H9 (cell line): ENCODE results near the gene C2CD4A. TPM values are rescaled to one million over a fixed set of nuclear protein-coding genes. Genes with fewer than 3 reads are reported as not detected.

Experiments used
- DNase-seq: peaks from one replicate; pipeline ENCODE4 v3.0.0-alpha.2; 2017
- H2AFZ ChIP-seq: one replicate; pipeline ENCODE4 v1.6.1; 2013; ENCODE audit warnings: mild to moderate bottlenecking, low read length, control low read depth, moderate library complexity
- H2AK5ac ChIP-seq: 2 replicates; pipeline ENCODE4 v1.6.1; 2013; ENCODE audit warnings: low read length, control low read depth, mixed read lengths; ENCODE audit not compliant: insufficient read length
- H2BK120ac ChIP-seq: one replicate; pipeline ENCODE4 v1.6.1; 2013; ENCODE audit warnings: low read depth, mild to moderate bottlenecking, low read length, control low read depth, inconsistent platforms; ENCODE audit not compliant: poor library complexity, severe bottlenecking
- H2BK12ac ChIP-seq: 2 replicates; pipeline ENCODE4 v1.6.1; 2013; ENCODE audit warnings: low read length, control low read depth, mixed read lengths, low read depth; ENCODE audit not compliant: insufficient read length
- H2BK15ac ChIP-seq: 2 replicates; pipeline ENCODE4 v1.6.1; 2013; ENCODE audit warnings: low read depth, low read length, control low read depth
- H2BK20ac ChIP-seq: one replicate; pipeline ENCODE4 v1.6.1; 2013; ENCODE audit warnings: low read depth, mild to moderate bottlenecking, low read length, control low read depth, inconsistent platforms; ENCODE audit not compliant: poor library complexity, severe bottlenecking
- H2BK5ac ChIP-seq: 2 replicates; pipeline ENCODE4 v1.6.1; 2013; ENCODE audit warnings: low read length, control low read depth, mixed read lengths; ENCODE audit not compliant: insufficient read length
- H3K14ac ChIP-seq: 2 replicates; pipeline ENCODE4 v1.6.1; 2013; ENCODE audit warnings: low read length, control low read depth; ENCODE audit not compliant: insufficient read depth
- H3K18ac ChIP-seq: 2 replicates; pipeline ENCODE4 v1.6.1; 2013; ENCODE audit warnings: low read depth, mild to moderate bottlenecking, mixed read lengths, low read length, control low read depth; ENCODE audit not compliant: insufficient read length
- H3K23ac ChIP-seq: 2 replicates; pipeline ENCODE4 v1.6.1; 2013; ENCODE audit warnings: low read length, control low read depth, mixed read lengths, low read depth; ENCODE audit not compliant: insufficient read length
- H3K23me2 ChIP-seq: 2 replicates; pipeline ENCODE4 v1.6.1; 2013; ENCODE audit warnings: low read depth, mild to moderate bottlenecking, mixed read lengths, low read length, control low read depth; ENCODE audit not compliant: insufficient read length, poor library complexity, severe bottlenecking
- H3K27ac ChIP-seq: 2 replicates; pipeline ENCODE4 v1.5.1; 2013; ENCODE audit warnings: low read length, control low read depth, mixed read lengths, low read depth; ENCODE audit not compliant: insufficient read length
- H3K27me3 ChIP-seq: 2 replicates; pipeline ENCODE4 v1.6.1; 2013; ENCODE audit warnings: low read length, control low read depth, inconsistent platforms; ENCODE audit not compliant: insufficient read depth
- H3K4ac ChIP-seq: 2 replicates; pipeline ENCODE4 v1.6.1; 2013; ENCODE audit warnings: low read depth, mild to moderate bottlenecking, control low read depth, inconsistent platforms, low read length, moderate library complexity
- H3K4me1 ChIP-seq: 2 replicates; pipeline ENCODE4 v1.6.1; 2013; ENCODE audit warnings: low read length, control low read depth, inconsistent platforms; ENCODE audit not compliant: insufficient read depth
- H3K4me2 ChIP-seq: 2 replicates; pipeline ENCODE4 v1.6.1; 2013; ENCODE audit warnings: low read length, control low read depth, mixed read lengths; ENCODE audit not compliant: insufficient read length, insufficient read depth
- H3K56ac ChIP-seq: 2 replicates; pipeline ENCODE4 v1.6.1; 2013; ENCODE audit warnings: low read depth, mild to moderate bottlenecking, mixed read lengths, low read length, control low read depth; ENCODE audit not compliant: insufficient read length
- H3K79me1 ChIP-seq: 2 replicates; pipeline ENCODE4 v1.6.1; 2013; ENCODE audit warnings: low read depth, mild to moderate bottlenecking, moderate library complexity, low read length, control low read depth, inconsistent platforms; ENCODE audit not compliant: insufficient read depth, poor library complexity, severe bottlenecking
- H3K79me2 ChIP-seq: 2 replicates; pipeline ENCODE4 v1.6.1; 2013; ENCODE audit warnings: low read length, control low read depth, inconsistent platforms; ENCODE audit not compliant: insufficient read depth
- H3K9ac ChIP-seq: 2 replicates; pipeline ENCODE4 v1.6.1; 2013; ENCODE audit warnings: low read length, control low read depth, mixed read lengths; ENCODE audit not compliant: insufficient read length; ENCODE audit errors: extremely low read depth
- H3K9me3 ChIP-seq: one replicate; pipeline ENCODE4 v1.6.1; 2013; ENCODE audit warnings: low read depth, low read length, inconsistent platforms; ENCODE audit not compliant: control insufficient read depth
- H3T11ph ChIP-seq: one replicate; pipeline ENCODE4 v1.6.1; 2013; ENCODE audit warnings: mild to moderate bottlenecking, low read length, control low read depth, inconsistent platforms
- H4K20me1 ChIP-seq: one replicate; pipeline ENCODE4 v1.6.1; 2013; ENCODE audit not compliant: control insufficient read depth, insufficient read length, insufficient read depth
- H4K5ac ChIP-seq: 2 replicates; pipeline ENCODE4 v1.6.1; 2013; ENCODE audit warnings: low read depth, mild to moderate bottlenecking, mixed read lengths, low read length, control low read depth; ENCODE audit not compliant: insufficient read length
- H4K8ac ChIP-seq: replicated peaks from 2 replicates; pipeline ENCODE4 v1.6.1; 2013; ENCODE audit warnings: low read length, control low read depth, mixed read lengths, low read depth; ENCODE audit not compliant: insufficient read length
- H4K91ac ChIP-seq: 2 replicates; pipeline ENCODE4 v1.6.1; 2013; ENCODE audit warnings: low read depth, mild to moderate bottlenecking, moderate library complexity, mixed read lengths, low read length, control low read depth; ENCODE audit not compliant: insufficient read length
- H3K27ac Mint-ChIP-seq, 3 experiments: 2 replicates in 2 of 3; 3 replicates in 1 of 3; pipeline ENCODE4 v1.8.0; 2020 to 2021; ENCODE audit warnings: mixed read lengths in 3 of 3, mild to moderate bottlenecking in 1 of 3, moderate library complexity in 1 of 3
- H3K27me3 Mint-ChIP-seq: 2 replicates; pipeline ENCODE4 v1.8.0; 2021; ENCODE audit warnings: low read depth, mild to moderate bottlenecking, moderate library complexity, mixed read lengths
- H3K36me3 Mint-ChIP-seq, 3 experiments: 2 replicates in 2 of 3; 3 replicates in 1 of 3; pipeline ENCODE4 v1.8.0; 2020 to 2021; ENCODE audit warnings: low read depth in 3 of 3, mixed read lengths in 3 of 3; ENCODE audit not compliant: insufficient read depth in 1 of 3
- H3K4me1 Mint-ChIP-seq, 2 experiments: 2 replicates each; pipeline ENCODE4 v1.8.0; 2020; ENCODE audit warnings: mixed read lengths in 2 of 2
- H3K4me3 Mint-ChIP-seq, 2 experiments: 2 replicates in 1 of 2; 3 replicates in 1 of 2; pipeline ENCODE4 v1.8.0; 2020 to 2021; ENCODE audit warnings: mild to moderate bottlenecking in 2 of 2, mixed read lengths in 2 of 2, moderate library complexity in 1 of 2
- H3K9me3 Mint-ChIP-seq, 2 experiments: 2 replicates in 1 of 2; 3 replicates in 1 of 2; pipeline ENCODE4 v1.8.0; 2020; ENCODE audit warnings: mild to moderate bottlenecking in 2 of 2, mixed read lengths in 2 of 2, moderate library complexity in 1 of 2
- CTCF ChIP-seq: fragments of 200-600 bp; sonication (generic); conservative IDR thresholded peaks from 3 replicates; pipeline ENCODE4 v1.8.0; 2021; ENCODE audit warnings: antibody characterized with exemption, mild to moderate bottlenecking
- WGBS: extraction: QIAGEN DNeasy Blood & Tissue Kit; methylation state at CpG from one replicate; pipeline ENCODE4 v1.1.7; 2013; ENCODE audit warnings: missing lambda C conversion rate, low lambda C conversion rate, mixed read lengths; ENCODE audit not compliant: insufficient read length; ENCODE audit errors: extremely low coverage; 5-methylcytosine and 5-hydroxymethylcytosine counted together
- total RNA-seq: library from RNA; stranded (reverse); gene quantifications from 2 replicates; pipeline ENCODE4 v1.2.1, GENCODE V29; 2021

C2CD4A gene
- total RNA-seq, 1 experiment from 2014 or later, result not detected

- Histone ChIP-seq H3K4ac (no peak overlapping the region), H3K9ac (no peak overlapping the region), H3K18ac (no peak overlapping the region), H2BK5ac (no peak overlapping the region), H3K27ac (no peak overlapping the region), H3K23me2 (no peaks in the 10 kb centered on the region), H2BK20ac (no peak overlapping the region), H2AFZ (no peak overlapping the region), H3K56ac (no peak overlapping the region), H4K91ac (no peak overlapping the region), H2AK5ac (no peak overlapping the region), H3K79me1 (peaks cover 2% of the 10 kb centered on the region), H2BK12ac (no peak overlapping the region), H3K14ac (no peak overlapping the region), H3K23ac (no peak overlapping the region), H3K9me3 (no peaks in the 10 kb centered on the region), H3K79me2 (0 out of 2 replicates have a peak, but pooled peaks cover 2% of the 10 kb centered on the region), H3K27me3 (no peaks in the 10 kb centered on the region), H3K4me1 (no peaks in the 10 kb centered on the region), H3T11ph (no peak overlapping the region), H4K8ac (no peak overlapping the region), H4K20me1 (no peaks in the 10 kb centered on the region), H3K4me2 (no peak overlapping the region), H2BK15ac (no peak overlapping the region), H2BK120ac (no peak overlapping the region), H4K5ac (no peak overlapping the region)
- Mint-ChIP-seq H3K36me3 (peaks cover 2 to 3% (median 3%) of the 10 kb centered on the region in 3 experiments; a peak in 5 of 7 replicates), H3K9me3 (0 out of 5 replicates have a peak, but pooled peaks cover 0 to 2% of the 10 kb centered on the region in 2 experiments), H3K27me3 (no peaks in the 10 kb centered on the region), H3K4me3 (no peak overlapping the region), H3K27ac (no peak overlapping the region), H3K4me1 (no peaks in the 10 kb centered on the region)
- no peak for TF ChIP-seq CTCF
- WGBS, result no CpG with 5 or more reads among the region's 1 CpG
- DNase-seq, result no peak
Observed at GRCh38 chr15:62050115-62050514, 16.7 kb upstream of the C2CD4A start.
